ENCODE results near the gene DNAJB1.

The DNAJB1 gene

GRCh38 chr19:14562660-14563589, 44.7 kb upstream of the DNAJB1 start:
- peaks cover 28 to 41% of the 10 kb centered on the region in 2 experiments for H3K36me3 ChIP-seq (ENCODE audit: control insufficient read depth in 1 of 2, insufficient read depth in 2 of 2, low read length in 2 of 2)
- no CpG with 5 or more reads among the region's 23 CpGs for WGBS (ENCODE audit: extremely low coverage, insufficient coverage, insufficient read length)
- no peak overlapping the region for H2BK12ac ChIP-seq (ENCODE audit: low read length)
- no peak overlapping the region for H3K4me3 ChIP-seq (ENCODE audit: low read depth, low read length)
- H3K4me2 ChIP-seq (ENCODE audit: low read length) = no peak overlapping the region
- H3K23ac ChIP-seq (ENCODE audit: low read length) = no peak overlapping the region
- no peak overlapping the region for H3K14ac ChIP-seq (ENCODE audit: low read length)
- H3K27ac ChIP-seq (ENCODE audit: low read depth, low read length) = no peak overlapping the region
- H3K27me3 ChIP-seq (ENCODE audit: insufficient read depth, low read length) = no peaks in the 10 kb centered on the region
- H4K12ac ChIP-seq (ENCODE audit: low read depth, low read length) = no peak overlapping the region
- H4K91ac ChIP-seq (ENCODE audit: low read depth, low read length) = no peak overlapping the region
- no peaks in the 10 kb centered on the region for H3K9me3 ChIP-seq (ENCODE audit: insufficient read depth, low read depth, low read length)
- DNase-seq = no peak
- peaks cover 3% of the 10 kb centered on the region for H3K79me2 ChIP-seq (ENCODE audit: control insufficient read depth, insufficient read depth, low read length, poor library complexity)
- no peak overlapping the region for H2AFZ ChIP-seq (ENCODE audit: insufficient read depth, low read length, poor library complexity)
- no peak overlapping the region for H2BK120ac ChIP-seq (ENCODE audit: insufficient read depth, low read length, poor library complexity)
- no peak overlapping the region for H3K4ac ChIP-seq (ENCODE audit: low read depth, low read length)
- peaks cover 8 to 9% of the 10 kb centered on the region in 2 experiments for H3K4me1 ChIP-seq (ENCODE audit: control insufficient read depth in 1 of 2, insufficient read depth in 2 of 2, low read length in 2 of 2)
- no peak overlapping the region for H4K8ac ChIP-seq (ENCODE audit: low read depth, low read length)
- no peak overlapping the region for H2AK5ac ChIP-seq (ENCODE audit: low read length)
- no peak overlapping the region for H2BK5ac ChIP-seq (ENCODE audit: low read depth, low read length, poor library complexity)
- no peaks in the 10 kb centered on the region for H3K79me1 ChIP-seq (ENCODE audit: low read length)
- peak overlapping the region; percentile 2 for H3K18ac ChIP-seq (ENCODE audit: low read length)
- H3K9ac ChIP-seq (ENCODE audit: low read length) = no peak overlapping the region

- H4K8ac ChIP-seq (ENCODE audit: low read depth, low read length) = peak overlapping the region; percentile 34
- H3K27ac ChIP-seq (ENCODE audit: low read depth, low read length) = no peak overlapping the region
- DNase-seq = peak; percentile 76 to 82
- H2AK5ac ChIP-seq (ENCODE audit: low read length) = no peak overlapping the region
- no peaks in the 10 kb centered on the region for H3K27me3 ChIP-seq (ENCODE audit: insufficient read depth, low read length)
- H3K18ac ChIP-seq (ENCODE audit: low read length) = peak overlapping the region; percentile 63
- no peak overlapping the region for H2AFZ ChIP-seq (ENCODE audit: insufficient read depth, low read length, poor library complexity)
- H3K36me3 ChIP-seq (ENCODE audit: control insufficient read depth in 1 of 2, insufficient read depth in 2 of 2, low read length in 2 of 2) = peaks cover 23 to 31% of the 10 kb centered on the region in 2 experiments
- H3K14ac ChIP-seq (ENCODE audit: low read length) = no peak overlapping the region
- no peak overlapping the region for H3K4ac ChIP-seq (ENCODE audit: low read depth, low read length)
- H4K91ac ChIP-seq (ENCODE audit: low read depth, low read length) = peak overlapping the region; percentile 41
- no CpG with 5 or more reads among the region's 22 CpGs for WGBS (ENCODE audit: extremely low coverage, insufficient coverage, insufficient read length)
- H3K79me1 ChIP-seq (ENCODE audit: low read length) = no peaks in the 10 kb centered on the region
- H2BK120ac ChIP-seq (ENCODE audit: insufficient read depth, low read length, poor library complexity) = no peak overlapping the region
- peaks cover 8 to 9% of the 10 kb centered on the region in 2 experiments for H3K4me1 ChIP-seq (ENCODE audit: control insufficient read depth in 1 of 2, insufficient read depth in 2 of 2, low read length in 2 of 2)
- no peak overlapping the region for H2BK5ac ChIP-seq (ENCODE audit: low read depth, low read length, poor library complexity)
- H3K79me2 ChIP-seq (ENCODE audit: control insufficient read depth, insufficient read depth, low read length, poor library complexity) = peaks cover 3% of the 10 kb centered on the region
- H4K12ac ChIP-seq (ENCODE audit: low read depth, low read length) = no peak overlapping the region
- no peaks in the 10 kb centered on the region for H3K9me3 ChIP-seq (ENCODE audit: insufficient read depth, low read depth, low read length)
- H3K9ac ChIP-seq (ENCODE audit: low read length) = no peak overlapping the region
- H3K4me2 ChIP-seq (ENCODE audit: low read length) = no peak overlapping the region
- no peak overlapping the region for H3K23ac ChIP-seq (ENCODE audit: low read length)
- H2BK12ac ChIP-seq (ENCODE audit: low read length) = no peak overlapping the region
- H3K4me3 ChIP-seq (ENCODE audit: low read depth, low read length) = no peak overlapping the region
Measured at GRCh38 chr19:14561847-14562351, 43.7 kb upstream of the DNAJB1 start.

- Histone ChIP-seq H2BK120ac (ENCODE audit: insufficient read depth, low read length, poor library complexity) (no peak overlapping the region), H2AFZ (ENCODE audit: insufficient read depth, low read length, poor library complexity) (no peak overlapping the region), H3K23ac (ENCODE audit: low read length) (no peak overlapping the region), H3K4me3 (ENCODE audit: low read depth, low read length) (no peak overlapping the region), H3K79me1 (ENCODE audit: low read length) (no peaks in the 10 kb centered on the region), H3K18ac (ENCODE audit: low read length) (no peak overlapping the region), H3K36me3 (ENCODE audit: control insufficient read depth in 1 of 2, insufficient read depth in 2 of 2, low read length in 2 of 2) (peaks cover 22 to 27% of the 10 kb centered on the region in 2 experiments), H4K8ac (ENCODE audit: low read depth, low read length) (peak overlapping the region; percentile 62), H3K9ac (ENCODE audit: low read length) (peak overlapping the region; percentile 9), H3K27me3 (ENCODE audit: insufficient read depth, low read length) (no peaks in the 10 kb centered on the region), H3K4me1 (ENCODE audit: control insufficient read depth in 1 of 2, insufficient read depth in 2 of 2, low read length in 2 of 2) (peaks cover 9 to 12% of the 10 kb centered on the region in 2 experiments), H3K4ac (ENCODE audit: low read depth, low read length) (no peak overlapping the region), H4K12ac (ENCODE audit: low read depth, low read length) (no peak overlapping the region), H2AK5ac (ENCODE audit: low read length) (no peak overlapping the region), H3K14ac (ENCODE audit: low read length) (no peak overlapping the region), H2BK5ac (ENCODE audit: low read depth, low read length, poor library complexity) (peak overlapping the region; percentile 56), H3K9me3 (ENCODE audit: insufficient read depth, low read depth, low read length) (no peaks in the 10 kb centered on the region), H3K4me2 (ENCODE audit: low read length) (peak overlapping the region; percentile 7), H2BK12ac (ENCODE audit: low read length) (no peak overlapping the region), H4K91ac (ENCODE audit: low read depth, low read length) (peak overlapping the region; percentile 50), H3K27ac (ENCODE audit: low read depth, low read length) (no peak overlapping the region), H3K79me2 (ENCODE audit: control insufficient read depth, insufficient read depth, low read length, poor library complexity) (peaks cover 4% of the 10 kb centered on the region)
- DNase-seq = no peak
- no CpG with 5 or more reads among the region's 8 CpGs for whole genome bisulfite sequencing (ENCODE audit: extremely low coverage, insufficient coverage, insufficient read length)
Measured at GRCh38 chr19:14561249-14561648, 43.1 kb upstream of the DNAJB1 start.

- H2BK12ac ChIP-seq (ENCODE audit: low read length) = no peak overlapping the region
- no peak overlapping the region for H2BK120ac ChIP-seq (ENCODE audit: insufficient read depth, low read length, poor library complexity)
- no peak overlapping the region for H3K27ac ChIP-seq (ENCODE audit: low read depth, low read length)
- no peaks in the 10 kb centered on the region for H3K9me3 ChIP-seq (ENCODE audit: insufficient read depth, low read depth, low read length)
- no peak overlapping the region for H4K91ac ChIP-seq (ENCODE audit: low read depth, low read length)
- no peak overlapping the region for H2AFZ ChIP-seq (ENCODE audit: insufficient read depth, low read length, poor library complexity)
- peaks cover 17 to 22% of the 10 kb centered on the region in 2 experiments for H3K36me3 ChIP-seq (ENCODE audit: control insufficient read depth in 1 of 2, insufficient read depth in 2 of 2, low read length in 2 of 2)
- no peak overlapping the region for H3K4ac ChIP-seq (ENCODE audit: low read depth, low read length)
- no peak overlapping the region for H3K9ac ChIP-seq (ENCODE audit: low read length)
- H4K8ac ChIP-seq (ENCODE audit: low read depth, low read length) = no peak overlapping the region
- H2BK5ac ChIP-seq (ENCODE audit: low read depth, low read length, poor library complexity) = no peak overlapping the region
- H3K4me2 ChIP-seq (ENCODE audit: low read length) = no peak overlapping the region
- H3K14ac ChIP-seq (ENCODE audit: low read length) = no peak overlapping the region
- H2AK5ac ChIP-seq (ENCODE audit: low read length) = no peak overlapping the region
- no peak overlapping the region for H3K4me3 ChIP-seq (ENCODE audit: low read depth, low read length)
- H3K23ac ChIP-seq (ENCODE audit: low read length) = no peak overlapping the region
- H4K12ac ChIP-seq (ENCODE audit: low read depth, low read length) = no peak overlapping the region
- no peaks in the 10 kb centered on the region for H3K27me3 ChIP-seq (ENCODE audit: insufficient read depth, low read length)
- no peak for DNase-seq
- H3K79me1 ChIP-seq (ENCODE audit: low read length) = no peaks in the 10 kb centered on the region
- no peak overlapping the region for H3K18ac ChIP-seq (ENCODE audit: low read length)
- WGBS (ENCODE audit: extremely low coverage, insufficient coverage, insufficient read length) = no CpG with 5 or more reads among the region's 6 CpGs
- H3K79me2 ChIP-seq (ENCODE audit: control insufficient read depth, insufficient read depth, low read length, poor library complexity) = peaks cover 4% of the 10 kb centered on the region
- H3K4me1 ChIP-seq (ENCODE audit: control insufficient read depth in 1 of 2, insufficient read depth in 2 of 2, low read length in 2 of 2) = peaks cover 12 to 13% of the 10 kb centered on the region in 2 experiments
Measured at GRCh38 chr19:14560776-14561108, 42.5 kb upstream of the DNAJB1 start.
